HFFc6 (cell line): ENCODE data around the gene GIMAP5. TPM values are rescaled to one million over a fixed set of nuclear protein-coding genes. Genes with fewer than 3 reads are reported as not detected.

Experiments used
- total RNA-seq, 6 experiments: library from RNA; stranded (reverse); fragmentation: NEBNext Ultra II Directional; extraction: Animal tissue kit (Norgen Biotek cat#: 25700); gene quantifications; 2 replicates in 1 of 6; 3 replicates in 5 of 6; pipeline ENCODE4 v1.2.3, GENCODE V29; 2021

GIMAP5 gene
- total RNA-seq, 6 experiments from 2014 or later: not detected

Other genes with a start within 250 kb of the GIMAP5 start
- gene GIMAP7, start 222.5 kb upstream of the GIMAP5 start, total RNA-seq: not detected
- gene GIMAP4, start 170.0 kb upstream of the GIMAP5 start, total RNA-seq: not detected
- gene GIMAP6, start 105.0 kb upstream of the GIMAP5 start, total RNA-seq: not detected
- gene GIMAP2, start 51.7 kb upstream of the GIMAP5 start, total RNA-seq: not detected
- not detected for gene GIMAP1, start 20.8 kb upstream of the GIMAP5 start, total RNA-seq
- gene TMEM176B, start 62.9 kb downstream of the GIMAP5 start, total RNA-seq: not detected
- gene TMEM176A, start 63.4 kb downstream of the GIMAP5 start, total RNA-seq: not detected
- gene AOC1, start 115.1 kb downstream of the GIMAP5 start, total RNA-seq: not detected
- not detected for gene KCNH2, start 240.9 kb downstream of the GIMAP5 start, total RNA-seq